OCI-LY1 (cell line): ENCODE results near the gene UBAC1.

Experiments used
- H2AFZ ChIP-seq: fragments of 200-600 bp; sonication (generic), shearing (Covaris generic); 2 replicates; pipeline ENCODE4 v1.6.0; 2014; ENCODE audit warnings: antibody characterized with exemption, mild to moderate bottlenecking, low read length
- H3F3A ChIP-seq: fragments of 200-600 bp; sonication (generic), shearing (Covaris generic); 2 replicates; pipeline ENCODE4 v1.6.0; 2014; ENCODE audit warnings: mild to moderate bottlenecking, antibody characterized with exemption, low read length, moderate library complexity; ENCODE audit not compliant: insufficient read depth
- H3K27ac ChIP-seq: fragments of 200-600 bp; sonication (generic); 2 replicates; pipeline ENCODE4 v1.5.1; 2014; ENCODE audit warnings: low read length, mixed run types, mild to moderate bottlenecking, low read depth; ENCODE audit not compliant: poor library complexity, severe bottlenecking
- H3K27me3 ChIP-seq: fragments of 200-600 bp; sonication (generic); 2 replicates; pipeline ENCODE4 v1.6.0; 2014; ENCODE audit warnings: antibody characterized with exemption, mild to moderate bottlenecking, low read length, moderate library complexity; ENCODE audit not compliant: insufficient read depth
- H3K36me3 ChIP-seq: fragments of 200-600 bp; sonication (generic); 2 replicates; pipeline ENCODE4 v1.6.1; 2014; ENCODE audit warnings: mild to moderate bottlenecking, antibody characterized with exemption, low read length, moderate library complexity, mixed read lengths; ENCODE audit not compliant: insufficient read depth
- H3K4me1 ChIP-seq: fragments of 200-600 bp; sonication (generic); 2 replicates; pipeline ENCODE4 v1.5.1; 2014; ENCODE audit warnings: mild to moderate bottlenecking, low read length, moderate library complexity; ENCODE audit not compliant: insufficient read depth, severe bottlenecking
- H3K4me2 ChIP-seq: fragments of 200-600 bp; sonication (generic), shearing (Covaris generic); 2 replicates; pipeline ENCODE4 v1.6.1; 2014; ENCODE audit warnings: low read length
- H3K4me3 ChIP-seq: fragments of 200-600 bp; sonication (generic); 2 replicates; pipeline ENCODE4 v1.5.1; 2014; ENCODE audit warnings: low read length, low read depth, mild to moderate bottlenecking, mixed read lengths; ENCODE audit not compliant: poor library complexity, severe bottlenecking
- H3K79me2 ChIP-seq: fragments of 200-600 bp; shearing (Covaris generic); 2 replicates; pipeline ENCODE4 v1.6.1; 2016; ENCODE audit warnings: mixed run types, low read length, mixed read lengths; ENCODE audit not compliant: insufficient read depth
- H3K9ac ChIP-seq: fragments of 200-600 bp; sonication (generic), shearing (Covaris generic); 2 replicates; pipeline ENCODE4 v1.6.1; 2014; ENCODE audit warnings: mild to moderate bottlenecking, low read length, mixed read lengths
- H3K9me2 ChIP-seq: fragments of 200-600 bp; sonication (generic), shearing (Covaris generic); 2 replicates; pipeline ENCODE4 v1.6.1; 2014; ENCODE audit warnings: low read depth, mild to moderate bottlenecking, low read length, mixed read lengths
- H3K9me3 ChIP-seq: fragments of 200-600 bp; shearing (Covaris generic); 2 replicates; pipeline ENCODE4 v1.6.1; 2014; ENCODE audit warnings: low read length, mixed read lengths
- H4K20me1 ChIP-seq: fragments of 200-600 bp; sonication (generic), shearing (Covaris generic); 2 replicates; pipeline ENCODE4 v1.6.0; 2016; ENCODE audit warnings: mild to moderate bottlenecking, low read length; ENCODE audit not compliant: insufficient read depth
- EZH2 ChIP-seq: fragments of 200-600 bp; sonication (generic), shearing (Covaris generic); IDR thresholded peaks from 2 replicates; pipeline ENCODE4 v1.8.0; 2017; ENCODE audit warnings: borderline replicate concordance, mixed run types, mild to moderate bottlenecking, antibody characterized with exemption, low read length, moderate library complexity, mixed read lengths
- TF ChIP-seq, protein P1 (sequence below): fragments of 200-600 bp; sonication (generic), shearing (Covaris generic); IDR thresholded peaks from 2 replicates; pipeline ENCODE4 v1.5.1; 2017; ENCODE audit warnings: mild to moderate bottlenecking, antibody characterized with exemption, low read length, moderate library complexity, mixed read lengths

The UBAC1 gene

DNA sequence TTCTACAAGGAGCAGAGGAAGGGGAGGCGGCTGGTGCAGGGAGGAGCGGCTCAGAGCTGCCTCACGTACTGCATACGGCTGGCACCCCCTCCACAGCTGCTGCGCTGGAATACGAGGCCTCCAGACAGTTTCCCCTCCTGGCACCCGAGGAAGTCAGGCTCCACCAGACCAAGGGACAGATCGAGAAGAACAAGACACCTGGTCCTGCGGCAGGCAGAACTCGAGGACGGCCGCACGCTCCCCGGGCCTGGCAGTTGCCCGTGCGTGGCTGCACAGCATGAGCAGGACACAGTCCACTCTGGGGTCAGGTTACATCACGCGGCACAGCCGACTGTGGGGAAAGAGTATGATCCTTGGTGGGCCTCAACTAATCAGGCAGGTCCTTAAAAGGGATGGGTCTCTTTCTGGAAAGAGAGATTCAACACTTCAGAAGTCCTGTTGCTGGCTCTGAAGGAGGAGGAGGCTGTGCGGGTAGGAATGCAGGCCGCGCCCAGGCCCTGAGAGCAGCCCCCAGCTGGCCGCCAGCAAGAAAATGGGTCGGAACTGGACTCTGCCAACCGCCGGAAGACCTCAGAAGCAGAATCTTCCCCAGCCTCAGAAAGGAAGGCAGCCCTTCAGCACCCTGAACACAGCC is 11.6 kb downstream of the UBAC1 start:
- Histone ChIP-seq H3K9me3 (no peaks in the 10 kb centered on the region), H3K79me2 (no peaks in the 10 kb centered on the region), H3K27me3 (no peaks in the 10 kb centered on the region), H3K9me2 (no peaks in the 10 kb centered on the region), H3K9ac (no peak overlapping the region), H3F3A (no peaks in the 10 kb centered on the region), H3K4me3 (no peak overlapping the region), H3K4me1 (no peaks in the 10 kb centered on the region), H3K4me2 (no peak overlapping the region), H3K36me3 (peaks cover 76% of the 10 kb centered on the region), H2AFZ (no peak overlapping the region), H3K27ac (no peak overlapping the region), H4K20me1 (no peaks in the 10 kb centered on the region)
- TF ChIP-seq, protein P1, sequence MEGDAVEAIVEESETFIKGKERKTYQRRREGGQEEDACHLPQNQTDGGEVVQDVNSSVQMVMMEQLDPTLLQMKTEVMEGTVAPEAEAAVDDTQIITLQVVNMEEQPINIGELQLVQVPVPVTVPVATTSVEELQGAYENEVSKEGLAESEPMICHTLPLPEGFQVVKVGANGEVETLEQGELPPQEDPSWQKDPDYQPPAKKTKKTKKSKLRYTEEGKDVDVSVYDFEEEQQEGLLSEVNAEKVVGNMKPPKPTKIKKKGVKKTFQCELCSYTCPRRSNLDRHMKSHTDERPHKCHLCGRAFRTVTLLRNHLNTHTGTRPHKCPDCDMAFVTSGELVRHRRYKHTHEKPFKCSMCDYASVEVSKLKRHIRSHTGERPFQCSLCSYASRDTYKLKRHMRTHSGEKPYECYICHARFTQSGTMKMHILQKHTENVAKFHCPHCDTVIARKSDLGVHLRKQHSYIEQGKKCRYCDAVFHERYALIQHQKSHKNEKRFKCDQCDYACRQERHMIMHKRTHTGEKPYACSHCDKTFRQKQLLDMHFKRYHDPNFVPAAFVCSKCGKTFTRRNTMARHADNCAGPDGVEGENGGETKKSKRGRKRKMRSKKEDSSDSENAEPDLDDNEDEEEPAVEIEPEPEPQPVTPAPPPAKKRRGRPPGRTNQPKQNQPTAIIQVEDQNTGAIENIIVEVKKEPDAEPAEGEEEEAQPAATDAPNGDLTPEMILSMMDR = no peak
- TF ChIP-seq EZH2 = no peak

DNA sequence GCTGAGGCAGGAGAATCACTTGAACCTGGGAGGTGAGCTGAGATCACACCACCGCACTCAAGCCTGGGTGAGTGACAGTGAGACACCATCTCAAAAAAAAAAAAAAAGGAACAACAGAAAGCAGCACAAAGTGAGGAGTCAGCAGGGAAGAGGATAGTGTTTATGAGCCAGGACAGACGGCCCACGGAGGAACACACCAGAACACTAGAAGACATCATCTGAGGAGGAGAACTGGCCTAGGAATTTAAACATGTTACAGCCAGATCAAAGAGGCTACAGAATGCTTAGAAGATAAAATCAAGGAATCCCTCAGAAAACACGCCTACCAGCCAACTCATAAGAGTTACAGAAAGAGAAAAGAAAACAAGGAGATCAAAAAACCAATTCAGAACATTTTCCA is 12.2 kb downstream of the UBAC1 start:
- peaks cover 75% of the 10 kb centered on the region for H3K36me3 ChIP-seq

DNA sequence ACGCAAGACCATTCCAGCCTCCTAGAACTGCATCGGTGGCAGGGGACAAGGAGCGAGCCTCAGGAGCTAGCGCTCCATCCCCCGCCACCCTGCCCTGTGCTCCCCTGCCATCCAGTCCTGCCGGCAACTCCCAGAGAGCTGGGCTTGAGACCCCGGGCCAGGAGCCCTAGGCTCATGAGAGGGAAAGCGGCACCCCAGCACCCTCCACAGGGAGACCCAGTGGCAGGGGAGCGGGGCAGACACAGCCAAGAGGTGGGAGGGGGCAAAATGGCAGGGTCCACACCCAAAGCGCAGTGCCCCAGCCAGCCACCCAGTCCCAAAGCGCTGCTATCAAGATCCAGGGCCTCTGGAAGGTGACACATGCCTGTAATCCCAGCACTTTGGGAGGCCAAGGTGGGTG is 12.7 kb downstream of the UBAC1 start:
- H3K9me3 ChIP-seq = no peaks in the 10 kb centered on the region
- H2AFZ ChIP-seq = no peak overlapping the region
- peaks cover 78% of the 10 kb centered on the region for H3K36me3 ChIP-seq
- H3K79me2 ChIP-seq = no peaks in the 10 kb centered on the region
- no peaks in the 10 kb centered on the region for H3K4me1 ChIP-seq
- H3F3A ChIP-seq = no peaks in the 10 kb centered on the region
- no peak overlapping the region for H3K4me2 ChIP-seq
- no peak overlapping the region for H3K4me3 ChIP-seq
- no peaks in the 10 kb centered on the region for H4K20me1 ChIP-seq
- TF ChIP-seq, protein P1 = no peak
- no peak for TF ChIP-seq EZH2
- no peak overlapping the region for H3K9ac ChIP-seq
- no peaks in the 10 kb centered on the region for H3K9me2 ChIP-seq
- no peaks in the 10 kb centered on the region for H3K27me3 ChIP-seq
- no peak overlapping the region for H3K27ac ChIP-seq

More for the DNA sequence above, 12.2 kb downstream of the UBAC1 start:
- Histone ChIP-seq H3K27me3 (no peaks in the 10 kb centered on the region), H3K9ac (no peak overlapping the region), H4K20me1 (no peaks in the 10 kb centered on the region), H3K9me2 (no peaks in the 10 kb centered on the region), H3K4me2 (no peak overlapping the region), H3K4me3 (no peak overlapping the region), H3K79me2 (no peaks in the 10 kb centered on the region), H3K9me3 (no peaks in the 10 kb centered on the region), H3K4me1 (no peaks in the 10 kb centered on the region), H3F3A (no peaks in the 10 kb centered on the region), H2AFZ (no peak overlapping the region), H3K27ac (no peak overlapping the region)
- no peak for TF ChIP-seq EZH2
- TF ChIP-seq, protein P1 = no peak
